GM20431 (cell line): Measurements from ENCODE around the gene KRT16.
"Not testable (repeated sequence)": the region's sequence is repeated elsewhere in the genome, so short reads cannot be mapped to it uniquely, and the experiment has no call there.

ENCODE experiments used
- in situ Hi-C: fragments of 300-500 bp; cut with MseI, MboI; formaldehyde crosslinking; loops from one replicate; pipeline ENCODE4 v1.15.0; 2020; ENCODE audit warnings: low sequenced_read_pairs; ENCODE audit not compliant: unreplicated experiment

The KRT16 gene

DNA sequence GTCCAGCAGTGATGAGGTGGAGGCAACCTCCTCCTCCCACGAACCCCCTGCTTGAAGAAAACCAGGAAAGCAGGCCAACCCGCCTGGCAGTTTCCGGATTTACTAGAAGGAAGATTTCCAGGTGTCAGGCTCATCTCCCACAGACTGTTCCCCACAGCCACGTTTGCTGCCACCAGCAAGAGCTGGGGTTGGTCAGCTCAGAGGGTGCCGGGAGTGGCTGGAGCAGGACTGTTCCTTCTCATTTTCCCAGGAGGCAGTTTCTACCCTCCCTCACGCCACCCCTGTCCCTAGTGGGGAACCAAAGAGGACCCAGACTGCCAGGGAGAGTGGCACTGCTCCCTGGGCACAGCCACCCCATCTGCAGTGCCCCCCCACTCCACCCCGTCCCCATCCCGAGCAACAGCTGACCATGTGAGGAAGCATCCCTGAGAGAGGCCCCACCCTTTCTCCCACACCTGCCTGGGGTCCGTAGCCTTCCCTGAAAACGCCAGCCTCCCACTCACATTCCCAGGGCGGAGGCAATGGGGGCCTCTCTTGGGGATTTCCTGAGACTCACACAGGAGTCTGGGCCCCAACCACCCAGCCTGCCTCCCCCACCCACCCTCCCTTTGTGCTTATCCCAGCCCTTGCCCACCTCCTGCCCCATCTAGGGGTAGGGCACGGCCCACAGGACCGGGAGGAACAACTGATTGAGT, 5.9 kb upstream of the KRT16 start:
- in situ Hi-C loops: no loop called here

- in situ Hi-C loops: no loop called here
Observed at GRCh38 chr17:41617698-41618097, 5.1 kb upstream of the KRT16 start.

DNA sequence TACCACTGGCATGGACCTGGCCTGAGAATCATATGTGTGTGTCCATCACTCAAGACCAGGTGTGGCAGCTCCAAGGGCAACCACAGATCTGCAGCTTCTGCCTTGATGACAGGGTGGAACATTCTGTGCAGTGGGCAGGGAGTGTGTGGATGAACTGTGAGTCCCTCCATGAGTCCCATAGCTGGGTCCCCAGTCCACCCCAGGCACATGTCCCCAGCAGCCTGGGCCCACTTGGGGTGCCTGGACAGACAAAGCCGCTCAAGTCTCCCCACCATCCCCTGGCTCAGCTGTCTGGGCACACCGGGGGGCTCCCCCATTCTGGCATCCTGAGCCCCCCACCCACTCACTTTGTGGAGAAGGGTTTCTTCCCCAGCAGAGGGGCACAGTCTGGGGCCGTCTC, 4.6 kb upstream of the KRT16 start:
- in situ Hi-C loops: no loop called here

GRCh38 chr17:41616486-41616885, 3.9 kb upstream of the KRT16 start:
- in situ Hi-C loops: not testable (repeated sequence)

DNA sequence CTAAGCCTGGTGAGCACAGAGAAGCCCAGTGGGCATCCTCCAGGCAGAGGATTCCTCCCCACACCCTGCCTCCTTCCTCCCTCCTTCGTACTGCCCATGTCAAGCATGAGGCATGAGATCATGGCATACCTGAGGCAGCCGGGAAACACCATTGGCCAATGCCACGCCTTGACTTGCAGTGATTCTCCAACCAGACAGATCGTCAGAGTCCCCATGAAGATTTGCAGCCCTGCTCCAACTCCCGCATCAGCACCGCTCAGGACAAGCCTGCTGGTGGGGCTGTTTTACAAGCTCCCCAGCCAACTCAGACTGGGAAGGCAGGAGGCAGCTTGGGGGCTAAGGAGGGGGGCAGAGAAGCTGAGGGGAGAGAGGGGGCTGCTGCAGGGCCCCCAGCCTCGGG, 2.9 kb upstream of the KRT16 start:
- in situ Hi-C loops: no loop called here

DNA sequence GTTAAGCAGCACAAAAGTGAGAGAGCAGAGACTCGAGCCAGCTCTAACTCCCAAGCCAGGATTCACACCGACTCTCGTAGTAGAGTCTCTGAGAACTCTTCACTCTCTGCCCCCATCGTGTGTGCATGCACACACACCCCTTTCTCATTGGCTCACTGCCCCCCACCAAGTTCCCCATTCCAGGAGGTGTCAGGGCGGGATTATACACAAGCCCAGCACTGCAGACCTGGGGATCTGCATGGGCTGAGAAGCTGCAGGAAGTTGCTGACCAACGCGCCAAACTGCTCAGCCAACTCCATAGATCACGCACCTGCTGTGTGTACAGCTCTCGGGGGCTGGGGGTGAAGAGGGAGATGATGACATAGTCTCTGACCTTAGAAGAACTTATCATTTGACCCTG, 2.2 kb upstream of the KRT16 start:
- in situ Hi-C loops: not testable (repeated sequence)

GRCh38 chr17:41614098-41614497, 1.5 kb upstream of the KRT16 start:
- in situ Hi-C loops: no loop called here

- in situ Hi-C loops: no loop called here
Observed at GRCh38 chr17:41613277-41614082, 913 bp upstream of the KRT16 start.

DNA sequence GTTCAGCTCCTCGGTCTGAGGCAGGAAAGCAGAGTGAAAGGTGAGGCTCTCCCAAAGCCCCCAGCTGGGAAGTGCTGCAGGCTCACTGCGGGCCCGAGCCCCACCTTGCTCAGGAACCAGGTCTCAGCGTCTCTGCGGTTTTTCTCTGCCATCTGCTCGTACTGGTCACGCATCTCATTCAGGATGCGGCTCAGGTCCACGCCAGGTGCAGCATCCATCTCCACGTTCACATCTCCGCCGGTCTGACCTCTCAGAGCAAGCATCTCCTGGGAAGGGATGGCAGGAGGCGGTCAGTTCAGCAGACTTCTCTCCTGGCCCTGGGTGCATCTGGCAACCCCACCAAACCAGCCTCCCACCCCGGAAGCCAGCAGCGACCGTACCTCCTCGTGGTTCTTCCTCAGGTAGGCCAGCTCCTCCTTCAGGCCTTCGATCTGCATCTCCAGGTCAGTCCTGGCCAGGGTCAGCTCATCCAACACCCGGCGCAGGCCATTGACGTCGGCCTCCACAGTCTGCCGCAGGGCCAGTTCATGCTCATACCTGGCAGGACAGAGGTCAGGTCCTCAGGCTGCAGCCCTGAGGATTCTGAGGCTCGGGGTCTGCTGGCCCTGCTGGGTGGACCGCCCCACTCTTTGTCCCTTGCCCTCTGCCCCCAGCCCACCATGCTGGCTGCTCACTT, 1.5 kb downstream of the KRT16 start:
- in situ Hi-C loops: no loop called here

DNA sequence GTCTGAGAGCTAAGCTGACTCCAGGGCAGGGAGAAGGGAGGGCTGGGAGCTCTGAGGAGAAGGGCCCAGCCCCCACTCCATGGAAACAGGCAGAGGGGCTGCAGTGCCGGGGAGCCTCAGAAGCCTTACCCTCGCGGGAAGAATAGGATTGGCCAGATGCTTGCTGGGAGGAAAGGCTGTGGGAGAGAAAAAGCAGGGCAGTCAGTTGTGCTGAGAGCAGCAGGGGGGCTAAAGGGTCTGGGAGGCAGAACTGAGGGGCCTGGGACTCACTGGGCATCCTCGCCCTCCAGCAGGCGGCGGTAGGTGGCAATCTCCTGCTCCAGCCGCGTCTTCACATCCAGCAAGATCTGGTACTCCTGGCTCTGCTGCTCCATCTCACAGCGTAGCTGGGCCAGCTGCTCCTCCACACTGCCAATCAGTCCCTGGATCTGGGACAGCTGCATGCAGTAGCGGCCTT, 2.5 kb downstream of the KRT16 start:
- in situ Hi-C loops: not testable (repeated sequence)

DNA sequence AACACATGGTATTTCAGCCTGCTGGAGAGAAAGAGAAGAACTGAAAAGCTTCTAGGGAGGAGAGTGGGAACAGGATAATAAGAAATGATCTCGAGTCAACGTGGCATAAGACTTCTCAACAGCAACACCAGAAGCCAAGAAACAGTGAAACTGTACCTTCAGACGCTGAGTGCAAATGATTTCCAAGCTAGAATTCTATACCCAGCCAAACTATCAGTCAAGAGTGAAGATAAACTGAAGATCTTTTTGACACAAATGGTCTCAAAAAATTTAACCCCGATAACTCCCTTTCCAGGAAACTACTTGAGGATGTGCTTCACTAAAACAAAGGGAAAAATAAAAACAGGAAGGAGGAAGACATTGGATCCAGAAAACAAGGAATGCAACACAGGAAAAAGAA, 5.6 kb downstream of the KRT16 start:
- in situ Hi-C loops: not testable (repeated sequence)

DNA sequence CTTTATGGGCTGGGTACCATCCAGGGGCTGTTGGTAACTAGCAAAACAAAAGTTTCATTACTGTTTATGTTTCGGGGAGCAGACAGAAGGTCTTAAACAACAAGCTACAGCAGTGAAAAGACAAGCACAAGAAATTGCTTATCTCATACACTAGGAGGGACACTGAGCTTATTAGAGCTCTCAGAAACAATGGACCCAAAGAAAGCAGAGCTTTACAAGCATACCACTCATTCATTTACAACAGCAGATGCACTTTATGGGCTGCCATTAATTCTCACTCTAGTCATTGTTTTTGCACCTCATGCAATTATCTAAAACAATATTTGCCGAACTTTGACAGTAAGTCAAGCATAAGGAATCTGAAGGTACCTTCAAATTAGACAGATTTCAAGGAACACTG, 10.0 kb downstream of the KRT16 start:
- in situ Hi-C loops: no loop called here

DNA sequence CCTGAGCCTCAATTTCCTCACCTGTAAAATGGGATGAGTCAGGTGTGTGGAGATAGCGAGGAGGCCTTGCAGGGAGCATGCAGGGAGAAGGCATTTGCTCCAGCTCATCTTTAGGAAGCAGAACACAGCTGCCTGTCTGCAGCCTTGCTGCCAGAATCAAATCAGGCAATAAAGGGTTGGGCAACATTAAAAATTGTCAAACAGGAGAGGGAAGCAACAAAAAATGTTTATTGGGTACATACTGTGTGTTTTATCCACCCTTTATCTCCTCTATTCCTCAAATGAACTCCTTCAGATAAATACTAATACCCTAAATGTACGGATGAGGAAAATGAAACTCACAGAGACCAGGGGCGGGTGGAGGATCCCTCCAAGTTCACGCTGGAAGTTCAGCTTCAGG, 12.2 kb downstream of the KRT16 start:
- in situ Hi-C loops: no loop called here

DNA sequence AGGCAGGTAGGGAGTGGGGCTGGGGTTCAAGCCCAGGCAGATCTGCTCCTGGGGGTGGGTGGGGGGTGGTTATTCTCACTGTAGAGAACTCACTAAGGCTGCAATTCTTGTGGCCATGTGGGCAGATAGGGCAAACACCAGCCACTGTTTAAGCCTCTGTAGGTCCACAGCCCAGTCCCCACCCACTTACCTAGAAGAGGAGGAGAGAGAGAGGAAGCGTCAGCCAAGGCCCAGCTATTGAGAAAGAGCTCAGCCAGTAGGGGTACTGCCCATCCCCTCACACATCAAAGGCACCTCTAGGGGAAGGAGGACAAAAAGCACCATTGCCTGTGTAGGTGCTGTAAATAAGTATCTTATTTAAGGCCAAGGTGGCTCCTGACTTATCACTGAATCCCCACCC, 12.9 kb downstream of the KRT16 start:
- in situ Hi-C loops: no loop called here

GRCh38 chr17:41595585-41595984, 17.0 kb downstream of the KRT16 start:
- in situ Hi-C loops: no loop called here

GRCh38 chr17:41594363-41594915, 18.1 kb downstream of the KRT16 start:
- in situ Hi-C loops: no loop called here

DNA sequence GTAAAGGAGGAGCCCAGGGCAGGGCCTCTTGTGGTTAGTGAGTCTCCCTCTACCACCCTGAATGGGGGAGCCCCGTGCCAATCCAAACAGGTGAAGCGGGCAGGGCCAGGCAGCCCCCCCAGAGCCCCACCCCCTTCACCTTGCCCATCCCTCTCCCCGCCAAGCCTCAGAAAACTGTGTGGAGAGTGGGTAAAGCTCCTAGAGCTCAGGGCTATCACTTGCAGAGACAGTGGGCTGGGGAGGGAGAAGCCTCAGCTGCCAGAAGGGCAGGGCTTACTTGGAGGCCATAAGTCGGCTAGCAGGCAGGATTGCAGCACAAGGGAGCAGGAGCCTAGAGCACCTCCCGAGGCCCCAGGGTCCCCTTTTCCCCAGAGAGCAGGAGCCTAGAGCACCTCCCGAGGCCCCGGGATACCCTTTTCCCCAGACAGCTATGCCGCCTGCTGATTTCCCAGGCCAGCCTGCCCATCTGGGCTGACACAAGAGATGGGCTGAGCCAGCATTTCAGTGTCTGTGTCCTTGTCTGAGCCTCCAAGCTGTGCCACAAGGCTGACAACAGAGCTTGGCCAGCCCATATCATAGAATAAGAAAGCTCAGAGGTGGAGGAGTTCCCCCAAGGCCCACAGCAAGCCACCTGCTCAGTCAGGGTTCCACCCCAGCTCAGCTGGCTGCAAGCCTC, 19.1 kb downstream of the KRT16 start:
- in situ Hi-C loops: no loop called here

- in situ Hi-C loops: no loop called here
Observed at GRCh38 chr17:41592601-41593305, 19.8 kb downstream of the KRT16 start.

DNA sequence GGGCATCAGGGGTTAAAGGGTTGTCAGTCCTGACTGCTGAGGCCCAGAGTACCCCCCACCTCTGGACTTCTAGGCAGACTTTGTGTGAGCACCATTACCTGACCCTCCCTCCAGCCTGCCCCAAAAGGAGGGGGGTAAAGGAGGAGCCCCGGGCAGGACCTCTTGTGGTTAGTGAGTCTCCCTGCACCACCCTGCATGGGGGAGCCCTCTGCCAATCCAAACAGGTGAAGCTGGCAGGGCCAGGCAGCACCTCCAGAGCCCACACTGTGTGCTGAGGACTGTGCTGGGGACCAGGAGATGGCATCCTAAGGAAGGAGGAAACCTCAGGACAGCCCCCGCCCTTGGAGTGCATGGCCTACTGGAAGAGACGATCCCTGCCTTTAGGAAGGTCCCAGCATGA, 23.3 kb downstream of the KRT16 start:
- in situ Hi-C loops: no loop called here
